SW 1271 (cell line): Measurements from ENCODE around the gene KIR3DL3.
"Not testable (repeated sequence)": the region's sequence is repeated elsewhere in the genome, so short reads cannot be mapped to it uniquely, and the experiment has no call there.

ENCODE experiments used
- DNase-seq, 2 experiments: peaks; one replicate each; lab custom pipeline; 2025; lab: John Stamatoyannopoulos, UW

The KIR3DL3 gene

DNA sequence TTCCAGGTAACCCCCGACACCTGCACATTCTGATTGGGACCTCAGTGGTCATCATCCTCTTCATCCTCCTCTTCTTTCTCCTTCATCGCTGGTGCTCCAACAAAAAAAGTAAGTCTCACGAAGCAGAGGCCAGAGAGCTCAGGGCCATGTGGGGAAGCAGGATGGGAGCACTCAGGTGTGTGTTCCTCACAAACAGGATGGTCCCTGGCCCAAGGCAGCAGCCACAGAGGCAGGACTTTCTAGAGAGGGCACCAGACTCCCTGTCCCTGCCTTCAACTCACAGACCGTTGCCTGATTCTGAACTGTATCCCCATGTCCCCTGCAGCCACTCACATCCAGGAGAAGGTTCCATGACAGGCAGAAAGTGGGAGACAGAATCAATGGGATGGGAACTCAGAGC lies 58.7 kb downstream of the KIR3DL3 start:
- not testable (repeated sequence) for DNase-seq
